Ecto neural progenitor cell (in vitro differentiated cells): Measurements from ENCODE around the gene RPH3AL.
"Not testable (repeated sequence)": the region's sequence is repeated elsewhere in the genome, so short reads cannot be mapped to it uniquely, and the experiment has no call there.

Experiments
- DNase-seq: peaks from one replicate; pipeline ENCODE4 v3.0.0-alpha.2; 2018; ENCODE audit warnings: low spot score

Gene RPH3AL

DNA sequence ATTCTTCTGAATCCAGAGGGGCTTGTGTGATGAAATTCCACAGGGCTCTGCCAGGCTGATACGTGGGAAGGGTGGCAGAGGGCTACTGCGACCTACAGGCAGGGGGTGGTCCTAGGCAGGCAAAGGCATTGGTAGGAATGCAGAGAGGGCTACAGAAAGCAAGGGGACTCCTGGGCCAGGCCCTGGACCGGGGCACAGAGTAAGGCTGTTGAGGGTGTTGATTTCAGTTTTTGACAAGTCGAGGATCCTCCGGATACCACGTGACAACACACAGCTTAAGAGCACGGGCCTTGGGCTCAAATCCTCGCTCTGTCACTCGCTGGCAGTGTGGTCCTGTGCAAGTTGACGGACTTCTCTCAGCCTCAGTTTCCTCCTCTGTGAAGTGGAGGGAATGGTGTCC is 152.0 kb downstream of the RPH3AL start:
- DNase-seq: no peak

DNA sequence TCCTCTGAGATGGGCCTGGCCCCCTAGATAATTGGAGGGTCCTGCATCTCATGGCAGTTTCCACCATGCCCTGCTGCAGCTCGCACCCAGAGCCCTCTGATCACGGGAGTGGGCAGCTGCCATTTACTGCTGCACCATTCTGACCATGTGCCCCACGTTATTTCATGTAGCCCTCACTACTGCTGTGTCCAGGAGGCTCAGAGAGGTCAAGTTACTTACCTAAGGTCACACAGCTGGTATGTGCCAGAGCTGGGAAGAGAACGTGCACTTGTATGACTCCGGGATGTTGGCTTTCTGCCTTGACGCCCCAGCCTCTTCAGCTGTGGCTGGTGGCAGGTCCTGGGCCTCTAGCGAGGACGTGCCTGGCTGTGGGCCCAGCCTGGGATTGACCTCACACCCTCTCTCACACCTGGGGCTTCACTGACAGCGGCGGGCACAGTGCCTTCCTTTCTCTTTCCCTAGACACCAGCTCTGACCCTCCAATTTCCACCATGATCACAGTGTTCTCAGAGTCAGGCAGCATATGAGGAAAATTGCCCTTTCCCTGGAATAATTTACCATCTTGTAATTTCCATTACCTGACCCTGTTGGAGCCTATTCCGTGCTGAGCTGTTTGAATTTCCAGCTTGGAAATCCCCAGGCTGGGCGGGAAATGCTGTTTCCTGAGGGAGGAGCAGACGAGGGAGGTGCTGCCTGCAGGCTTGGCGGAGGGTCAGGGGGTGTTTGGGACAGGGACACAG is 152.6 kb downstream of the RPH3AL start:
- DNase-seq: no peak

DNA sequence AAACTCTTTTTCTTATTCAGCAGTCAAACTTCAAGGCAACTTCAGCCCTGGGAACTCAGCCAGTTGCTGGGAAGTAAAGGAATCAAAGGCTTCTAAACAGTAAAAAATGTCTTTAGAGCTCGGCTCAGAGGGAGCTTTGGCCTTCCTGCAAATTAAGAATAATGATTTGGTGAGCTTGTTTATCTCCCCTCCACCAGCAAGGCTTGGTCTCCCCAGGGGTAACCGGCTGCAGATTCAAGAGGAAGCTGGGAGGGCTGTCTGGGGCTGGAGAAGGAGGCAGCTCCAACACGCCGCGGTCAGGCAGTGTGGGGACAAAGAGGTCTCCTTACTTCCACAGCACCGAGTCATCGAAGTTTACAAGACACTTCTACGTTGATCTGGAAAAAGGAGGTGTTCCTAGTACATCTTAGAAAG is 153.4 kb downstream of the RPH3AL start:
- no peak for DNase-seq

DNA sequence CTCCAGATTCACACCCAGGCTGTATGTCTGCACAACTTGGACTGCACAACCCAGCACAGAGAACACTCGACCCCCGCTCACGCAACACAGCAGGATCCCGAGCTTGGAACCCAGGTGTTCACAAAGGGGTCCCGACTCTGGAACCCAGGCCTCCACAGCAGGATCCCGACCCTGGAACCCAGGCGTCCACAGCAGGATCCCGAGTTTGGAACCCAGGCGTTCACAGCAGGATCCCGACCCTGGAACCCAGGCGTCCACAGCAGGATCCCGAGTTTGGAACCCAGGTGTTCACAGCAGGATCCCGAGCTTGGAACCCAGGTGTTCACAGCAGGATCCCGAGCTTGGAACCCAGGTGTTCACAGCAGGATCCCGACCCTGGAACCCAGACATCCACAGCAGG is 154.4 kb downstream of the RPH3AL start:
- DNase-seq: not testable (repeated sequence)

DNA sequence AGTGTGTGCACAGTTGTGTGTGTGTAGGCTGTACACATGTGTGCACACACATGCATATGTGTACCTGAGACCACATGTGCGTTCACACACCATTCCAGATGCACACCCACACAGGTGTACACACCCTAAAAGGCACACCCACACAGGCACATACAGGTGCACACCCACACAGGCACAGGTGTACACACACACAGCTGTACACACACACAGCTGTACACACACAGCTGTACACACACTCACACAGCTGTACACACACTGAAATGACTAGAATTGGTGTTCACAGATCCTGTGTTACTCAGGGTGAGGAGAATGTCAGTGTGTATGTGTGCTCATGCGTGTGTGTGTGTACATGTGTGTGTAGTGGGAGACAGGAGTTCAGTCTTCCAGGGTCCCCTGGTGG is 155.3 kb downstream of the RPH3AL start:
- DNase-seq: no peak

DNA sequence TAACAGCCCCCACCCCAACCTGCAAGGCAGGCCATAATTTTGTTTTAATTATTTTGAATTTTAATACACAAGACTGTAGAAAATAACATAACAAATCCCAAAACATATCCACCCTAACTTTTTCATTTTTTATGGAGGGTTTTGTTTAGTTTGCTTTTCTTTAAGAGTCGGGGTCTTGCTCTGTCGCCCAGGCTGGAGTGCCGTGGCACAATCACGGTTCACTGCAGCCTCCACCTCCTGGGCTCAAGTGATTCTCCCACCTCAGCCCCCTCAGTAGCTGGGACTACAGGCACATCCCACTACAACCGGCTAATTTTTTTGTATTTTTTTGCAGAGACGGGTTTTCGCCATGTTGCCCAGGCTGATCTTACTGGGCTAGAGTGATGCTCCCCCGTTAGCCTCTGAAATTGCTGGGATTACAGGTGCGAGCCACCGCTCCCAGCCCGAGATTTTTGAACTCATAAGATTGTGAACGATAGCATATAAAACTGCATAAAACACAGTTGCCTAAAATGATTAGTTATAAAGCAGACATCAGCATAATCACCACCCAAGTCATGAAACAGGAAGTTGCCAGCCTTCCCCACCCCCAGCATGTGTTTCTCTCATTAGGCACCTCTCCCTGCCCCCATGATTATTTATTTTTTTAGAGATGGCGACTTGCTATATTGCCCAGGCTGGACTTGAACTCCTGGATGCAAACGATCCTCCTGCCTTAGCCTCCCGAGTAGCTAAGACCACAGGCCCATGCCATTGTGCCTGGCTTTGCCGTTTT is 157.6 kb downstream of the RPH3AL start:
- DNase-seq: no peak

DNA sequence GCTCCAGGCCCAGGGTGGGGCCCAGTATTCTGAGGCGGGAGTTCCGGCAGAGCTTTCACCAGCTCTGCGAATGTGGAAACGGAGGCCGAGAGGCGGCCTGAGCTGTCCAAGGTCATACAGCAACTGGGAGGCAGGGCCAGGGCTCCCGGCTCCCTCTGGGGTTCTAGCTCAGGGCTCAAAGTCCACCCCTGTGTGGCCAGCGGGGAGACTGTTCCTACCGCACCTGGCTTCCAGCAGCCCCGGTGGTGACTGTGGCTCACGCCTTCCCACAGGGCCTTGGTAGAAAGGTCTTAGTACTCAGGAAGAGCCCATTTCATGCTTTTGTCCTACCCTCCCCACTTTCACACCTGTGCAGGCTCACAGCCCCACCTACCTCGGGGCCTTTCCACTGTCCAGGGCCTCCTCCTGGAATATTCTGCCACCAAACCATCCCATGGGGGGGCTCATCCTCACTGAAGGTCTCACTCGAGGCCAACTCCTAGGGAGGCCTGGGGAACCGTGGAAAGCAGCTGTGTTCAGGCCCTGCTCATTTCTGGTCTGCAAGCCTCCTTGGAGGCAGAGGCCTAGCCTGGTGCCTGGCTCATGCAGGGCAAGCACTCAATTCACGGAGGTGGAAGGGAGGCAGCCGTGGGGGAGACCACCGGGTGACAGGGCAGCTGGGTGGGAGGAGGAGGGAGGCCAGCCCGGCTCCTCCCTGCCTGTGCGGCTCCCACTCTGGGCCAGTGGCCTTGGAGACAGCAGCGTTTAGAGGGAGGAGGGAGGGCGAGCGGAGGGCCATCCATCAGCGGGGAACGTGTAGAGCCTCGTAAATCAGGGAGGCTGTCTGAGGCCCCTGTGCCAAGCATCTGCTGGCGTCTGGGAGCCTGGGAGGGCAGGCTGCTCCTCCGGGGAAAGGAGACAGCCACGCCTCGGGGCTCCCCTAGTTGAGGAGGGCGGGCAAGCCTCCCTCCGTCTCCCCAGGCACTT is 158.5 kb downstream of the RPH3AL start:
- no peak for DNase-seq

DNA sequence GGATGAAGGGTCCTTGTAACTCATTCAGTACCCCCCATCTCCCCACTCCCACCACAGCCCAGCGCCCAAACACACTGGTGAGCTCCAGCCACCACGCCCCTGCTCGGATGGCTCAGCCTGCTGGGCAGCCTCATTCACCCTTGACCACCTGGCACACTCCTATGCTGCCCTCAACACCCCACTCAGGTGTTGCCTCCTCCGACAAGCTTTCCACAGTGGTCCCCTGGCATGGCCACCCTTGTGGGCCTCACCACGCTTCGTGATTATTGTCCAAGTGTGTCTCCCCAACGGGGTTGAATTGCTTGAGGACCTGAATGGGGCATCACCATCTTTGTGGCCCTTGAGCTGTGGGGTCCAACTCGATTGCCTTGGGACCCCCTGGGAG is 159.2 kb downstream of the RPH3AL start:
- DNase-seq: no peak

DNA sequence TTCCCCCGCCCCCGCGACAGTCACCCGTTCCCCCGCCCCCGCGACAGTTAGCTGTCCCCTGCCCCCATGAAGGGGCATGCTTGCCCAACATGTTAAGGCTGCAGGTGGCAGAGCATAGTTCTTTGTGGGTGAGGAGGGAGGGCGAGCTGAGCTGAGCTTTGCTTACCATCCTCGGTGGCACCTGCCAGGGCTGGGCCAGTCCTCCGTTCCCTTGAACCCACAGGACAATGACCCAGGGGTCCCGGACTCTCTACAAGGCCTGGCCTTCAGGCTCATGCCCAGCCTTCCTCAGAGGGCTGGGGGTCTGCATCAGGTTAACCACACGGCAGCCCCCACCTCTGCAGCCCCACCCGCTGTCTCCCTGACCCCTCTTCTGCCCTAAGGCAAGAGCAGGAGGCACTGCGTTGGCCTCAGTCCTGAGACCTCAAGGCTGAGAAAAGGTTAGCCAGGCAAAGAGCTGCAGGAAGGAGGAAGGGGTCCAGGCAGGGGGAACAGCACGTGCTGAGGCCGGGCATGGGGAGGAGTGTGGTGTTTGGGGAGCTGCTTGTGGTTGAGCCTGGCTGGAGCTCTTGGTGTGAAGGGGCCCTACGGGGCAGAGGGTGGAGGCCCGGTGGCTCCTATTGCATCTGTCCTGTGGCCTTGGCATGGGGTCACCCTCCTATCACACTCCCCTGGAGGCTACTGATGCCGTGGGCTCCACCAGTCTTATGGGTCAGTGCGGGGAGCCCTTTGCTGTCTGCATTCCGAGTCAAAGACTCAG is 159.8 kb downstream of the RPH3AL start:
- no peak for DNase-seq

DNA sequence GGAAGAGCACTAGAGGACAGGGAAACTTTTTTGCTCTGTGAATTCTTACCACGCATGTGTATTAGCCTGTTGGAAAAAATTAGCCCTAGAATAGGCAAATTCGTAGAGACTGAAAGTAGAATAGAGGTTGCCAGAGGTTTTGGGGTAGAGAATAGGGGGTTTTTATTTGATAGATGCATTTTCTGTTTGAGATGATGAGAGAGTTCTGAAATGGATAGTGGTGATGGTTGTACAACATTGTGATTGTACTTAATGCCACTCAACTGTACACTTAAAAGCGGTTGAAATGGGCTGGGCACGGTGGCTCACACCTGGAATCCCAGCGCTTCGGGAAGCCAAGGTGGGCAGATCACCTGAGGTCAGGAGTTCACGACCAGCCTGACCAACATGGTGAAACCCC is 163.2 kb downstream of the RPH3AL start:
- no peak for DNase-seq

DNA sequence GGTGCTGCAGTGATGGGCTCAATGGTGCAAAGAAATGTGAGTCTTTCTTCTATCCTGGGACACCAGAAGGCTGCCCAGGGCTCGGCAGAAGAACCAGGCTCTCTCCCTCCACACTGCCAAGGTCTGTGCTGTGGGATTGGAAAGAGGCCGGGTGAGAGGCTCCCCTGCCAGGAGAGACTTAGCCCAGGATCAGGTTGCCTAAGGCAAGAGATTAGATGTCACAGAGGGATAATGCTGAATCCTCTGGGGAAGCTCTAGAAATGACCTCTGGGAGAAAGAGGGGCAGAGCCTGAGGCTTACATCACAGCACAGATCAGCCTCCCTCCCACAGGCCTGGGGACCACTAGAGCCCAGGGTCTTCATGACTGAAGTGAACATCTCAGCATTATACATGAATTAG is 165.5 kb downstream of the RPH3AL start:
- DNase-seq: no peak

DNA sequence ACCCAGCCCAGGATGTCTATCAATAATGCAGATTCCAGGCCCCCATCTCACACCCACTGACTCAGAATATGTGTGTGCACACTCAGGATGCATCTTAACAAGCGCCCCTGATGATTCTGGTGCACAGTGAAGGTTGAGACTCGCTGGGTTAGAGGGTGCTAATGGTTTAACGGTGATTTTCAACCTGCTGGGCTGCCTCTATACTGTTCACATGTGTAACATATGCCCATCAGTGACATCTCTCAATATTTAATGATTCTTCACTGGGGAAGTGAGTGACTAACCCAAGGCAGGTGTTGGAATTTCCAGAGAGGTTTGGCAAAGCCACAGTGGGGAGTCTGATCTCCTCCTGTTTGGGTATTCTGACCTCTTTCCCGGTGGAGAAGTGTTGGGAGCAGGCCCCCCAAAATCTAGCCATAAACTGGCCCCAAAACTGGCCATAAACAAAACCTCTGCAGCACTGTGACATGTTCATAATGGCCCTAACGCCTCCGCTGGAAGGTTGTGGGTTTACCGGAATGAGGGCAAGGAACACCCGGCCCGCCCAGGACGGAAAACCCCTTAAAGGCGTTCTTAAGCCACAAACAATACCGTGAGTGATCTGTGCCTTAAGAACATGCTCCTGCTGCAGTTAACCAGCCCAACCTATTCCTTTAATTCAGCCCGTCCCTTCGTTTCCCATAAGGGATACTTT is 167.0 kb downstream of the RPH3AL start:
- no peak for DNase-seq

DNA sequence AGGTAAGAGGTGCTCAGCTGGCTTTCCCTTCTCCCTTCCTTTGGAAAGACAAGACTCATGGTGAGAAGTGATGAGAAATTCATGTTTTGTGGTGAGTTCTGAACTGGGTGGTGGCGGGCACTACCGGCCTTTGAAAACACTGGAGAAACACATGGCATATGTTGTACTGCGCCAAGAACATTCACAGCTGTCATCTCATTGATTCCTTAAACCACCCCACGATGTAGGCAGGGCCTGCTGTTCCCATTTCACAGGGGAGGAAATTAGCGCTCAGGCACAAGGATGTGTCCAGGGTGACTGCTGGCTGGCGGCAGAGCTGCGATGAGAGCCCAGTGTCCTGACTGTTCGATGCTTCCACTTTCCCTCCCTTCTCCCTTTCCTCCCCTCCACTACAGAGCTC is 169.6 kb downstream of the RPH3AL start:
- no peak for DNase-seq

DNA sequence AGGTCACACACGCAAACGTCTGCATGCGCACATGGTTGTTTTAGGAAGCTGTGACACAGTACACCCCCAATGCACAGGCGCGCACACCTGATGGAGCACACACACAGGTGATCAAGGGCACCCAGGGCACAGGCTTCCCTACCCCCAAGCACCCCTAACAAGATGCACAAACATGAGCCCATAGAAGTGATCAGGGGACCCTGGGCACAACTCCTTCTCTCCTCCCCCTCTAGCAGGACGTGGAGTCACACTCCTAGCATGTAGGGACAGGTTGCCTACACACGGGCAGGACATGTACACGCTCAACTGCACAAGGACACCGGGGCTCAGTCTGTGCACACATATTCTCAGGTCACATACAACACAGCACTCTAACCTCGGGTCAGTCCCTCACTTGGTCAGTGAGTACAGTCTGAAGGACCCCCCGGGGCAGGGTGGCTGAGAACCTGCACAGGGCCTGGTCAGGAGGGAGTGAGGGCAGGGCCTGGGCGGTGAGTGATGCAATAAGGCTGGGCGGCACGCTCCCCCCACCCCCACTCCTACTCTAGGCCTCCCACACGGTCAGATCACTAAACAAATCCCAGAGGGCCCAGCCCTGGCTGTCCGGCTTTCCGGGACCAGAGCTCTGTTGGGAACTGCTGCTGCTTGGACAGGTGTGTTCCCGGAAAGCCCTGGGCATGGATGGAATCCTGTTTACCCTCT is 170.4 kb downstream of the RPH3AL start:
- DNase-seq: no peak

DNA sequence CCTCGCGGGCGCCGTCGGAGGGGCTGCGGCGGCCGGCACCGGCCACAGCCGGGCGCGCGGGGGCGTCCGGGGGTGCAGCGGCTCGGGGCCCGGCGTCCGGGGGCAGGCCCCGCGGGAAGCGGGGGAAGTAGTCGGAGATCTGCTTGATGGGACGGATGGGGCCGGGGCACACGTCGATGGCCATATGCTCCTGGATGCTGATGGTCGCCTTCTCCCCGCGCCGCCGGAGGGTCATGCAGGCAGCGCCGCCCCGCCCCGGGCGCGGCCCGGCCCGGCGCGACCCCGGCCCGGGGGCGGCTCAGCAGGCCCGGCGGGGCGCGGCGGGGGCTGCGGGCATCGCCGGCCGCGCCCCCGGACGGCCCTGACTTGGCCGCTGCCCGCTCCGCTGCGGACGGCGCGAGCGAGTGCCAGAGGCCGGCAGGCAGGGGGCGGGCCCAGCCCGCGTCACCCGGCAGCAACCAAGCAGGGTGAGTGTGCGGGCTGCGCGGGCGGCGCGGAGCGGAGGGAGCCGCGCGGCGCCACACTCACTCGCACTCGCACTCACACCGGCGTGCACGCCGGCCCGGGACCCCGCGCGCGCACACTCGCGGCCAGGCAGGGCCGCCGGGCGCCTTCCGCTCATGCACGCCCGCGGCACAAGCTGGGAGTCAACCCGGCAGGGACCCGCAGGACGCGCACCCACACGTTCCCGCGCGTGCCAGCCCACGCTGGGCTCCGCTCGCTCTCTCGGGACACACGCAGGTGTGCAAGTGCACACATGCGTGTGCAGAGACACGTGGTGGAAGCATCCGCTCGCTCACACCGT is 171.2 kb downstream of the RPH3AL start, which contains the start of gene DOC2B:
Gene DOC2B, minus strand, starts transcription at position 406 of the 805 bp plus-strand sequence. Its CDS starts 171 bp downstream, at position 235.
- DNase-seq: peak; percentile 80

DNA sequence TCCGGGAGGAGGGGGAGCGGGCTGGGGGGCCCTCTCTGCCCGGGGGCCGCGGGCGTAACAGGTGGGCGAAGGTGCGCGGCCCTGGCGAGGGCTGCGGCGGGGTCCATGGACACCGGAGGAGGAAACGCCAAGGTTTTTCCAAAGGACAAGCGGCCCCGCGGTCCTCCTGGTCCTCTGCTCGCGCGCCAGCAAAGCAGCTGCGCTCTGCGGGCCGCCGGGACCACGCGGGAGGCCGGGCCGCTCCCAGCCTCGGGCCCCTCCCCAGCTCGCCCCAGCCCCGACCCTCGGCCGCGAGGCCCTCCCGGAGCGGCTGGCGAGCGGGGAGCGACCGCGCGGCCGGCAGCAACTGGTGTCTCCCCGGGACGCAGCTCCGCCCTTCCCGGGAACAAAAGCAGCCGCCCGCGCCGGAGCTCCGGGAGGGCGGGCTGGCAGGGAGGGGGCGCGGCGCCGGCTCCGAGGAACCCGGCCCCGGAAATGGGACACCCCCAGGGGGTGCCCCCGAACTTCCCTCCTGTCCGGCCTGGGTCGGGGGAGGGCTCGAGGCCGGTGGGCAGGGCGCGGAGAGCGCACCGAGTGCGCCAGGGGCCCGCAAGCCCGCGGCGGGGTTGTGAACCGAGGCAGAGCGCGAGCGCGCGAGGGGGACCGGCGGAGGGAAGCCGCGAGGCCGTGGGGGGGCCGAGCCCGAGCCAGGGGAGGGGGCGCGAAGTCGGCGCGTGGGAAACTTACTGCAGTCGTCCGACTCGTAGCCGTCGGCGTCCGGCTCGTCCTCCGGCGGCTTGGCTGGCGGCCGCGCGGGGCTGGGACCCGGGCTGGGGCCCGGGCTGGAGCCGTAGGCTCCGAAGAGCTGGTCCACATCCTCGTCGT is 172.0 kb downstream of the RPH3AL start:
- DNase-seq: peak; percentile 72

DNA sequence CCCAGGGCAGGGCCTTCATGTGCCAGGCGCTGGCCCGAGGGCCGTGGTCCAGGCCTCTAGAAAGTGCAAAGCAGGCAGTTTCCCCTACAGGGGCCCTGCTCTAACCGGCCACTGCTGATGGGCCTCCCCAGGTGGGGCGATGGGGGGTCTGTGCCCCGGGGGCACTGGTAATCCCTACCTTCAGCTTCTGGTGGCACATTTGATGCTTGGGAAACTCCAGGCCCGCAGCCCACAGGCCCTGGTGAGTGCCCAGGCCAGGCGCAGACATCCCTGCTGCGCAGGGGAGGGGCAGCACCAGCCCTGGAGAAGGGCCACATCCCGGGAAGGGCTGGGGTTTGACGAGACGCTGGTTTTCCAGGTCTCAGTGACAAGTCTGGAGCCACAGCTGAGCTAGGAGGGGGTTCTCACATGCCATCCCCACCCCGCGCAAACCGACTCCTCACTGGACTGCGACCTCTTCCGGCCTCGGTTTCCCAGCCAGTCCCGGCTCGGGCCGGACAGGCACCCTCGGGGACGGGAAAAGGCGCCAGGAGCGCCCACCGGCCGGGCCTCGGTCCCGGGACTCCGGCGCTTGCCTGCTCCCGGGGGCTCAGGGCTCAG is 172.7 kb downstream of the RPH3AL start:
- DNase-seq: no peak

DNA sequence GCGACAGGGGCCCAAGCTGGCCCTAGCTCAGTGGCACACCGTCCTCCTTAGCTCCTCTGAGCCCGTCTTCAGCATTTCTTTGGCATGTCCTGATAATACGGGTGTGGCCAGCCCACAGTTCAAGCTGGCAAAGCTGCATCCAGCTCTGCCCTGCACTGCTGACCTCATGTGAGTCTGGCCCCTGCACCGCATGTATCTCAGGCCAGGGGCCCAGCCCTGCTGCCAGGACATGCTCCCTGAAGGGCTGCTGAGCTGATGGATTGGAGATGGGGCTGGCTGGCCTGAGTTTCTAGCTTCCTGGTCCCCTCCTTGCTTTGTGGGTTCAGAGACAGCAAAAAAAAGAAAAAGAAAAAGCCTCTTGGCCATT is 173.6 kb downstream of the RPH3AL start:
- DNase-seq: no peak
